HUES6 (cell line): ENCODE data around the gene PRM2.

ENCODE experiments used
- H3K27ac ChIP-seq: 2 replicates; pipeline ENCODE4 v1.7.0; 2013; ENCODE audit warnings: low read depth, mild to moderate bottlenecking, low read length, inconsistent platforms
- H3K27me3 ChIP-seq: 2 replicates; pipeline ENCODE4 v1.6.1; 2013; ENCODE audit warnings: low read length; ENCODE audit not compliant: control insufficient read depth, insufficient read depth
- H3K36me3 ChIP-seq: 2 replicates; pipeline ENCODE4 v1.6.1; 2013; ENCODE audit warnings: low read length; ENCODE audit not compliant: control insufficient read depth, insufficient read depth
- H3K4me1 ChIP-seq: 2 replicates; pipeline ENCODE4 v1.6.1; 2013; ENCODE audit warnings: low read length; ENCODE audit not compliant: control insufficient read depth, insufficient read depth
- H3K4me3 ChIP-seq: 2 replicates; pipeline ENCODE4 v1.5.1; 2013; ENCODE audit warnings: low read depth, low read length
- H3K9ac ChIP-seq: one replicate; pipeline ENCODE4 v1.6.1; 2013; ENCODE audit warnings: mild to moderate bottlenecking, low read length
- H3K9me3 ChIP-seq: 2 replicates; pipeline ENCODE4 v1.6.1; 2013; ENCODE audit warnings: low read depth, low read length; ENCODE audit not compliant: control insufficient read depth, insufficient read depth

PRM2 gene

DNA sequence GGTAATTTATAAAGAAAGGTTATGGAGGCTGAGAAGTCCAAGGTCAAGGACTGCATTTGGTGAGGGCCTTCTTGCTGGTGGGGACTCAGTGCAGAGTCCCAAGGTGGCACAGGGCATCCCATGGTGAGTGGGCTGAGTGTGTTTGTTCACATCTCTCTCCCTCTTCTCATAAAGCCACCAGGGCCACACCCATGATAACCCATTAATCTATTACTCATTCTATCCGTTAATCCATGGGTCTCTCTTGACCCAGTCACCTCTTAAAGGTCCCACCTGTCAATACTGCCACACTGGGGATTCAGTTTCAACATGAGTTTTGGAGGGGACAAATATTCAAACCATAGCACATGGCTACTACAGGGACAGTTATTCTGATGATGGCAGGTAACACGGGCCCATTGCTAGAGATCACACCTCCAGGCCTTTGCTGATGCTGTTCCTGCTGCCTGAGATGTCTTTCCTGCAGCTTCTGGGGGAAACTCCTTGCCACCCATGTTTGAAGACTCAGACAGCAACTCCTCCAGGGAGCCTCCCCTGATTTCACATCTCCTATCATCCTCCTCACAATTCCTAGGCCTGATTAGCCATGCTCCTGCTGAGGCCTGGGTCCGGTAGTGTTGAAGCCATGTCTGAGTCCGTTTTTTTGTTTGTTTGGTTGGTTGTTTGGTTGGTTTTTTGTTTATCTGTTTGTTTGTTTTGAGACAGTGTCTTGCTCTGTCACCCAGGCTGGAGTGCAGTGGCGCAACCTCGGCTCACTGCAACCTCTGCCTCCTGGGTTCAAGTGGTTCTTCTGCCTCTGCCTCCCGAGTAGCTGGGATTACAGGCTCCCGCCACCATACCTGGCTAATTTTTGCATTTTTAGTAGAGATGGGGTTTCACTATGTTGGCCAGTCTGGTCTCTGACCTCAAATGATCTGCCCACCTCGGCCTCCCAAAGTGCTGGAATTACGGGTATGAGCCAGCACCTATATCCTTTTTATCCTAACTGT, 36.3 kb downstream of the PRM2 start:
- H3K4me1 ChIP-seq, result no peaks in the 10 kb centered on the region
- H3K27ac ChIP-seq, result no peak overlapping the region
- H3K36me3 ChIP-seq, result no peaks in the 10 kb centered on the region
- H3K27me3 ChIP-seq, result no peaks in the 10 kb centered on the region; the same call in 1 of the 2 replicates
- H3K9ac ChIP-seq, result no peak overlapping the region
- 0 out of 2 replicates have a peak, but pooled peaks cover 3% of the 10 kb centered on the region for H3K9me3 ChIP-seq
- no peak overlapping the region for H3K4me3 ChIP-seq

DNA sequence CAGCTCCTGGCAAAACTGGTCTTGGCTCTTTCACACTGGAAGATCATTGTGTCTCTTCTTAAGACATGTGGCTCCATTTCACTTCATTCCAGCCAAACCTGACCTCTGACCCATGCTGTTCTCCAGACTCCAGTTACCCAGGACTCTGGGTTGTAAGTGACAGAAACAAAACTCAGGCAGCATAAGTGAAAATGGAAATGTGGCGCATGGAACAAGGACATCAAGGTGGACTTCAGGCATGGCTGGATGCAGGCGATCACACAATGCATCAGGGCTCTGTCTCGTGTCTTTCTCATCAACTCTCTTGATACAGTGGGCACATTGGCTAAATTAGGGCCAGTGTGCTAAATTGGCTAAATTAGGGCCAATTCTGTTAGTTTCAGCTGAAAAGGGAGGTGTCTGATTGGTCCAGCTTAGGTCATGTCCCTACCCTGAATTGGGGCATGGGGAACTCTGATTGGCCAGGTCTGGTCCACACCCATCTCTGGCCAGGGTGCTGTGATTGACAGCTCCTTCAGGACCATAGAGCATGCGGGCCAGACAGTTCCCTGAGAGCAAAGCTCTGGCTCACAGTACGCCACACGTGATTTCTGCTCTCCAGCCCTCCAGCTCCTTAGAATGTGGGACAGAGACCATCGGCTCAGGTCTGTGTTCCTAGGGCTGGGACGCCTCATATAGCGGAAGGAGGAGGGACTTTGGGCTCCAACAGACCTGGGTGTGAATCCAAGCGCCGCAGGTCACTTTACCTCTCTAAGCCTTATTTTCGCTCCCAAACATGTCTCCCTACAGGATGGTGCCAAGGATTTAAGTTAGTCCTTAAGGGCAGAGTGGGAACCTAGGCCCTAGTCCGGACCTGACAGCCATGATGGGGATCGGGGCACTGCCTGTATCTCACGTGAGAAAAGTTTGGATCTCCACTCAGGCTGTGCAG, 37.7 kb downstream of the PRM2 start:
- Histone ChIP-seq H3K36me3 (no peaks in the 10 kb centered on the region), H3K4me3 (no peak overlapping the region), H3K4me1 (no peaks in the 10 kb centered on the region), H3K9ac (no peak overlapping the region), H3K27me3 (no peaks in the 10 kb centered on the region), H3K9me3 (0 out of 2 replicates have a peak, but pooled peaks cover 3% of the 10 kb centered on the region), H3K27ac (no peak overlapping the region)

DNA sequence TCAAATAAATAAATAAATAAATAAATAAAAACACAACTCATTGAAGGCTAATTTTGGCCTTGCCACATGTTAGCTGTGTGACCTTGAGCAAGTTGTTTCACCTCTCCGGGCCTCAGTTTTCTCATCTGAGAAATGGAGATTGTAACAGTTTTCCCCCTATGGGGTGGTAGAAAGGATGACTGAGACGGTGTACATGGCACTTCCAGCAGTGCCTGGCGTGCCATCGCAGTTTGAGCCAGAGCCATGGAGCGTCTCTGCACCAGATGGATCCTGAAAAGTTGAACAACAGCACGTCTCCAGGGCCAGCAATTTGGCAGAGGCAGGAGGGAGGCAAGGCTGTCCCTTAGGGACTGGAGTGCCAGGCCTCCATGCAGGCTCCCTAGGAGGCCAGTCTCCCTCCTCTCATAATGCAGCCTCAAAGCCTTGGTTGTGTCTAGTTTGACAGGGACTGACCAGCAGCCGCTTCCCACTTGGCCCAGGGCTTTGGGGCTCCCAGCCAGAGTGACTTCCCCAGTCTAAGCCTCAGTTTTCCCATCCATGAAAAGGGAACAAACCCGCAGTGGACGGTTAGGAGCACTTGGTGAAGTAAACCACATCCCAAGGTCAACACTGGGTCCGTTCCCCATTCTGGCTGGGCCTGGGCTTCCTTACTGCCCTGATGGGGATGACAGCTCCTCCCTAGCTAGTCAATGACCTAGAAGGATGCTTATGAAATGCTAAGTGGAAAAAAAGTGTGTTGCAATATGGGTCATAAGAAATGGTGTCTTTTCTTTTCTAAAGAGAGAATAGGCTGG, 39.6 kb downstream of the PRM2 start:
- Histone ChIP-seq H3K4me3 (no peak overlapping the region), H3K27ac (no peak overlapping the region), H3K9me3 (0 out of 2 replicates have a peak, but pooled peaks cover 3% of the 10 kb centered on the region), H3K36me3 (no peaks in the 10 kb centered on the region), H3K9ac (no peak overlapping the region), H3K27me3 (no peaks in the 10 kb centered on the region), H3K4me1 (peaks cover 3% of the 10 kb centered on the region; the same call in 1 of the 2 replicates)

DNA sequence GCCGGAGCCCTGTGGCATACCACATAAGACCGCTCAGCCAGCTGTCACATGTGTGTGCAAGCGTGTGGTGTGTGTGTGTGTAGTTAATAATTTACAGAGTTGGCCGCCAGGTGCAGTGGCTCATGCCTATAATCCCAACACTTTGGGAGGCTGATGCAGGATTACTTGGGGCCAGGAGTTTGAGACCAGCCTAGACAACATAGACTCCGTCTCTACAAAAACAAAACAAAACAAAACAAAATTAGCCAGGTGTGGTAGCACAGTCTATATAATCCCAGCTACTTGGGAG, 40.6 kb downstream of the PRM2 start:
- Histone ChIP-seq H3K9ac (no peak overlapping the region), H3K9me3 (0 out of 2 replicates have a peak, but pooled peaks cover 3% of the 10 kb centered on the region), H3K27ac (no peak overlapping the region), H3K27me3 (no peaks in the 10 kb centered on the region), H3K4me3 (no peak overlapping the region), H3K36me3 (no peaks in the 10 kb centered on the region), H3K4me1 (peaks cover 9% of the 10 kb centered on the region; the same call in 1 of the 2 replicates)

DNA sequence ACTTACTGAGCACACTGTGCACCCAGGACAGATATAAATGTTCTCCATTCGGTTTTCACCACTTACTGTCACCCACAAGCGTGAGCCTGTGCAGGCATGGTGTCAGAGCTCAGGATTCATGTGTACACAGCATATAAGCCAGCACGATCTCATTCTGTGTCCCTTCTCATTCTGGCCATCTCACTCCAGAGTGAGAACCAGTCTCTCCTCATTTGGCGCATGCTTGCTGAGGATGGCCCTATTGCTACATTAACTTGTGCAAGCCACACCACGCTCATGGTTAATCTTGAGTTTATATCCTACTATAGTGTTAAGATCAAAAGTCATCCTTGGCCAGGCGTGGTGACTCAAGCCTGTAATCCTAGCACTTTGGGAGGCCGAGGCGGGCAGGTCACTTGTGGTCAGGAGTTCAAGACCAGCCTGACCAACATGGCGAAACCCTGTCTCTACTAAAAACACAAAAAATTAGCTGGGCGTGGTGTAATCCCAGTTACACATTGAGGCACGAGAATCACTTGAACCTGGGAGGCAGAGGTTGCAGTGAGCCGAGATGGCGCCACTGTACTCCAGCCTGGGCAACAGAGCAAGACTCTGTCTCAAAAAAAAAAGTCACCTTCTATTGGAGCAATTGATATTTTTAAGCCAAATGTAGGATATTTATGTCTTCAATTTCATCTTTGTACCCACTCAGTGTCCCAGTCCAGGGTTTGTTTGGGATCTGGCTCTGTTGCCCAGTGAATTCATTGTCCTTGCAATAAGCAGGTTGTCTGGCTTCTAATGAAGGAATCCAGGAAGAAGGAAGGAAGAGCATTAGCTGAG, 41.2 kb downstream of the PRM2 start:
- H3K9me3 ChIP-seq, result 0 out of 2 replicates have a peak, but pooled peaks cover 3% of the 10 kb centered on the region
- H3K27ac ChIP-seq, result no peak overlapping the region
- H3K4me1 ChIP-seq, result peaks cover 9% of the 10 kb centered on the region; the same call in 1 of the 2 replicates
- H3K9ac ChIP-seq, result no peak overlapping the region
- H3K36me3 ChIP-seq, result no peaks in the 10 kb centered on the region
- no peaks in the 10 kb centered on the region for H3K27me3 ChIP-seq
- no peak overlapping the region for H3K4me3 ChIP-seq

DNA sequence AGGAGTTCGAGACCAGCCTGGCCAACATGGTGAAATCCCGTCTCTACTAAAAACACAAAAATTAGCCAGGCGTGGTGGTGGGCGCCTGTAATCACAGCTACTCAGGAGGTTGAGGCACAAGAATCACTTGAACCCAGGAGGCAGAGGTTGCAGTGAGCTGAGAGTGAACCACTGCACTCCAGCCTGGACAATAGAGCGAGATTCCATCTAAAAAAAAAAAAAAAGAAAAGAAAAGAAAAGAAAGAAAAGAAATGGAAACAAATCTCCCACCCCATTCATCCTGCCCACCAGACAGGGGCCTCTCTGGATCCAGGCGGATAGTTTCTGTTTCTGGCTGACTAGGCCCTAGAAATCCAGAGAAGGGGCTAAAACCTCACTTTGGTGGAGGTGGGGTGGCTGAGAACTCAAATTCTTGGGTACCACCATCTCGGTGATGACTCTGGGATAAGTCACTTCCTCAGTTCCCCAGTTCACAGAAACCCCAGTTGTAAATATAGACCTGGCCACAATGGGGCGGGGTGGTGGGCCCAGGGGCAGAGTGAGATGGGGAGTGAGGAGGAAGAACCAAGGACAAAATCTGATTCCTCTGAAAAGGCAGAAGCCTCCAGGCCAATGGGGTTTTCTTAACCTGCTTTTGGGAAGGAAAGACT, 42.4 kb downstream of the PRM2 start:
- Histone ChIP-seq H3K4me1 (peaks cover 9% of the 10 kb centered on the region; the same call in 1 of the 2 replicates), H3K4me3 (no peak overlapping the region), H3K27me3 (no peaks in the 10 kb centered on the region), H3K9me3 (0 out of 2 replicates have a peak, but pooled peaks cover 3% of the 10 kb centered on the region), H3K36me3 (no peaks in the 10 kb centered on the region), H3K27ac (no peak overlapping the region), H3K9ac (no peak overlapping the region)

DNA sequence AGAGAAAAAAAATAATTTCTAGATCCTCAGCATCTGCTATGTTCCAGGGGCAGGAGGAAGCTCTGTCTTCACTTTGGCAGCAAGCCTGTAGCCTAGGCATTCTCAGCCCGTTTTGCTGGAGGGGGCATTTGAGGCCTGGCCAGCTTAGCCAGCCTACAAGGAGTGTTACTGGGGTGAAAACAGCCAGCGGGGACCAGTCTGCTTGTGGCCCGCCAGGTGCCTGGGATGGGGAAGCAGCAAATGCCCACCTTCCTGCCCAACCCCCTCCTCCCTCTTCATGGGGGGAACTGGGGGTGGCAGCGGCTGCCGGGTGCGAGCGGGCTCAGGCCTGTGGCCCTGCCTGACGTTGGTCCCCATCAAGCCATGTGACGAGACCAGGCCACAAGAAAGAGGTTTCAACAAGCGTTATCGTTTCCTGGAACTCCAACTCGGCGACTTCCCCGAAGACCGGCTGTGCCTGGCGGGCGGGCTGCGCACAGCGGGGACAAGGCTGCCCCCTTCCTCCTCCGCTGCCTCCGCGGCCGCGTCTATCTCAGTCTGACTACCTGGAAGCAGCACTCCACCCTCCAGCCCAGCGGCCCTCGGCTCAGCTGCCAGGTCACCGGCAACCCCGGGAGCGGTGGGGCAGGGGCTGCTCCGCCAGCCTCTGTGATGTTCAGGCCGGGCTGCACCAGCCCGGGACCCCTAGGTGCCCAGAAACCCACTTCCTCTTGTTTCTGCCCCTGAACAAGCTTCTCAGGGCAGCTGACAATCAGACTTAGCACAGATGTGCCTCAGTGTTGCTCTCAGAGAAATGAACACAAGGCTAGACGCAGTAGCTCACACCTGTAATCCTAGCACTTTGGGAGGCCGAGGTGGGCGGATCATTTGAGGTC, 43.2 kb downstream of the PRM2 start:
- no peaks in the 10 kb centered on the region for H3K36me3 ChIP-seq
- H3K27ac ChIP-seq, result no peak overlapping the region
- no peaks in the 10 kb centered on the region for H3K27me3 ChIP-seq
- peaks cover 9% of the 10 kb centered on the region; the same call in 1 of the 2 replicates for H3K4me1 ChIP-seq
- H3K9me3 ChIP-seq, result no peaks in the 10 kb centered on the region
- no peak overlapping the region for H3K4me3 ChIP-seq
- H3K9ac ChIP-seq, result no peak overlapping the region

DNA sequence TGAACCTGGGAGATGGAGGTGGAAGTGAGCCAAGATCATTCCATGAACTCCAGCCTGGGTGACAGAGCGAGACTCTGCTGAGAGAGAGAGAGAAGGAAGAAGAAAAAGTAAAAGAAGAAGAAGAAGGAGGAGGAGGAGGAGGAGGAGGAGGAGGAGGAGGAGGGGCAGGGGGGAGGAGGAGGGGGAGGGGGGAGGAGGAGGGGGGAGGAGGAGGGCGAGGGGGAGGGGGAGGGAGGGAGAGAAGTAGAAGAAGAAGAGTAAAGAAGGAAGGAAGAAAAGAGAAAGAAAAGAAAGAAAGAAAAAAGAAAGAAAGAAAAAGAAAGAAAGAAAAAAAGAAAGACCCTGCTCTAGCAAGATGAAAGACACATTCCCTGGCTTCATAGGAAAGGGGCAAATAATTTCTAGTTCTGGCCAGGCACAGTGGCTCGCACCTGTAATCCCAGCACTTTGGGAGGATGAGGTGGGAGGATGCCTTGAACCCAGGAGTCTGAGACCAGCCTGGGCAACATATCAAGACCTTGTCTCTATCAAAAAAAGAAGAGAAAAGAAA, 43.9 kb downstream of the PRM2 start:
- H3K9me3 ChIP-seq, result no peaks in the 10 kb centered on the region
- no peaks in the 10 kb centered on the region for H3K27me3 ChIP-seq
- H3K4me1 ChIP-seq, result peaks cover 9% of the 10 kb centered on the region; the same call in 1 of the 2 replicates
- H3K9ac ChIP-seq, result no peak overlapping the region
- no peak overlapping the region for H3K4me3 ChIP-seq
- no peak overlapping the region for H3K27ac ChIP-seq
- H3K36me3 ChIP-seq, result no peaks in the 10 kb centered on the region
